ENCODE data around the gene ARHGEF17.
"Not testable (repeated sequence)": the region's sequence is repeated elsewhere in the genome, so short reads cannot be mapped to it uniquely, and the experiment has no call there.

The ARHGEF17 gene

GRCh38 chr11:73308003-73308960, at the start of gene ARHGEF17:
Gene ARHGEF17 (plus strand): TSS chr11:73308276. CDS start chr11:73308639, 363 bp downstream.
- peak; percentile 11 for DNase-seq

- DNase-seq = no peak
Measured at GRCh38 chr11:73259406-73260126, 48.5 kb upstream of the ARHGEF17 start.

GRCh38 chr11:73260127-73260457, 48.0 kb upstream of the ARHGEF17 start:
- no peak for DNase-seq

- DNase-seq = no peak
Measured at GRCh38 chr11:73262851-73263495, 45.1 kb upstream of the ARHGEF17 start.

GRCh38 chr11:73263640-73264039, 44.4 kb upstream of the ARHGEF17 start:
- DNase-seq = no peak

- DNase-seq = no peak
Measured at GRCh38 chr11:73265278-73265810, 42.7 kb upstream of the ARHGEF17 start.

- no peak for DNase-seq
Measured at GRCh38 chr11:73265853-73266645, 42.0 kb upstream of the ARHGEF17 start.

- no peak for DNase-seq
Measured at GRCh38 chr11:73266646-73267020, 41.4 kb upstream of the ARHGEF17 start.

GRCh38 chr11:73267122-73267846, 40.8 kb upstream of the ARHGEF17 start:
- no peak for DNase-seq

- no peak for DNase-seq
Measured at GRCh38 chr11:73267906-73268540, 40.1 kb upstream of the ARHGEF17 start.

GRCh38 chr11:73268671-73269271, 39.3 kb upstream of the ARHGEF17 start:
- no peak for DNase-seq

- DNase-seq = no peak
Measured at GRCh38 chr11:73269459-73270015, 38.5 kb upstream of the ARHGEF17 start.

GRCh38 chr11:73270016-73270854, 37.8 kb upstream of the ARHGEF17 start:
- DNase-seq = no peak

GRCh38 chr11:73270855-73271477, 37.1 kb upstream of the ARHGEF17 start:
- no peak for DNase-seq

GRCh38 chr11:73271478-73271865, 36.6 kb upstream of the ARHGEF17 start:
- DNase-seq = not testable (repeated sequence)

GRCh38 chr11:73271936-73272679, 36.0 kb upstream of the ARHGEF17 start, which contains the start of gene P2RY6:
Gene P2RY6 (plus strand): TSS chr11:73272338. CDS start chr11:73296519, 24,181 bp downstream.
- DNase-seq = no peak

- no peak for DNase-seq
Measured at GRCh38 chr11:73272680-73273038, 35.4 kb upstream of the ARHGEF17 start.

GRCh38 chr11:73273222-73273895, 34.7 kb upstream of the ARHGEF17 start:
- no peak for DNase-seq

All from hematopoietic multipotent progenitor cell treated with erythropoietin and hydrocortisone succinate and interleukin-3 and kit ligand, for 8 days (in vitro differentiated cells).